ENCODE data around the gene SNX27.
"Not testable (repeated sequence)": the region's sequence is repeated elsewhere in the genome, so short reads cannot be mapped to it uniquely, and the experiment has no call there.

SNX27 gene

DNA sequence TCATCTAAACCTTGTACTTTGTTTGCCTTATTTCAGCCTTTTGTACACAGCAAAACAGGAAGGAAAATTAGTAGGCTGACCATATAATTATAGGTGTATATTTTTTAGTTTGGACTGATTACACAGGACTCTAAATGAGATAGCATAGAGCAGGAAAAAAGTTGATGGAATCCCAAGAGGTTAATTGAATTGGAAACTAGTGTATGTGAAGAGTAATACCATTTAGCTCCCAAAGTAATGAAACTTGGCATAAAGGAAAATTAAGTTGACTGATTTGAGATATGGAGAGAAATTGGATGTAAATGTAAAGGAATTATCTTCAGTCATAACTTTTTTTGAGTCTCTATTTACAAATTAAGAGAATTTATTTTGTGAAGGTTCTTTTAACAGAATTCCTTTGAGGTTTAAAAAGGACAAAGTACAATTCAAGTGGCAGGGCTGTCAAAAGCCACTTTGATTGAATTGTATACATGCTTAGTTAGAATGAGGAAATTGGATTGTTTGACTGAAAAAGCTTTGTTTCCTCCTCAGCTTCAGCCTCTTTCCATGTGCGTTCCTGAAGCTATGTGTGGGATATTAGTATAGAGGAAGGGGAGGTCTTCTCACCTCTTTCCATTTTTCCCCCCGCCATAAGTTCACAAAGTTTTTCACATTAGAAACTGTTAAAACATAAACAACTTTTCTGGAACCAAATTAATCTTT, 26.4 kb downstream of the SNX27 start:
- DNase-seq (ENCODE audit: low read depth in 3 of 3, low spot score in 1 of 3), result no peak

DNA sequence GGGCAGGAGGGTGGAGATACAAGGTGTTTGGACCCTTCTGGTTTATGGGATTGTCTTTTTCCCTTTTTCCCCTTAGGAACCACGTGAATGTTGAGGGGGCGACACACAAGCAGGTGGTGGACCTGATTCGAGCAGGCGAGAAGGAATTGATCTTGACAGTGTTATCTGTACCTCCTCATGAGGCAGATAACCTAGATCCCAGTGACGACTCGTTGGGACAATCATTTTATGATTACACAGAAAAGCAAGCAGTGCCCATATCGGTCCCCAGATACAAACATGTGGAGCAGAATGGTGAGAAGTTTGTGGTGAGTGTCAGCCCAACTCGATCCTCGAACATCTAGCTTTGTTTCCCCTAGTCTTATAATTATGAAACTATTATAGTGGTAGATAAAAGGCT, 27.0 kb downstream of the SNX27 start:
- no peak for DNase-seq (ENCODE audit: low read depth in 3 of 3, low spot score in 1 of 3)

DNA sequence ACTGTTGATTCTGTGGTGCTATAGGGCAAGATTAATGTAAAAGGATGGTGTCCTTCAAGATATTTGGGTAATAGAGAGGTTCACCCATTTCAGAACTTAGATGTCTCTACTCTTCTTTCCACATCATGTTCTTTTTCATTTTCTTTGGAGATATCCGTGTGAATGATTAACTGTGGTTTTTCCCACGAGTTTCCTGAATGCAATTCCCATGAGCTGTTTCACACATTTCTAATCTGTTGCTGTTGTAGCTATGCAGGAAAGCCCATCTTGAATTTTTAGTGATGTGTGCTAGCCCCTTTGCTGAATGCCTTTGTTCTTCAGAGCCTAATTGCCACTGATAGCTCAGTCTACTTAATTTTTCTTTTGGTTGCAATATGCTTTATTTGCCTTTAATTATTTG, 27.6 kb downstream of the SNX27 start:
- DNase-seq (ENCODE audit: low read depth in 3 of 3, low spot score in 1 of 3), result no peak

DNA sequence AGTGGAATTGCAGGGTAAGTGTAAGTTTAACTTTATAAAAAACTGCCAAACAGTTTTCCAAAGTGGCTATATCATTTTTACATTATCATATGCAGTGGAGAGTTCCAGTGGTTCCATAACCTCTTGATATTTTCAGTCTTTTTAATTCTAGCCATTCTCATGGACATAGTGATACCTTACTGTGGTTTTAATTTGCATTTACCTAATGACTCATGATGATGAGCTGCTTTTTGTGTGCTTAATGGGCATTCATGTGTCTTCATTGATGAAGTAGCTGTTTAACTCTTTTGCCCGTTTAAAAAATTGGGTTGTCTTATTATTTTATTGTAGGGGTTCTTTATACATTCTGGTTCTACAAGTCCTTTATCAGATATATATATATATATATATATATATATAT, 29.4 kb downstream of the SNX27 start:
- no peak for DNase-seq (ENCODE audit: low read depth in 3 of 3, low spot score in 1 of 3)

DNA sequence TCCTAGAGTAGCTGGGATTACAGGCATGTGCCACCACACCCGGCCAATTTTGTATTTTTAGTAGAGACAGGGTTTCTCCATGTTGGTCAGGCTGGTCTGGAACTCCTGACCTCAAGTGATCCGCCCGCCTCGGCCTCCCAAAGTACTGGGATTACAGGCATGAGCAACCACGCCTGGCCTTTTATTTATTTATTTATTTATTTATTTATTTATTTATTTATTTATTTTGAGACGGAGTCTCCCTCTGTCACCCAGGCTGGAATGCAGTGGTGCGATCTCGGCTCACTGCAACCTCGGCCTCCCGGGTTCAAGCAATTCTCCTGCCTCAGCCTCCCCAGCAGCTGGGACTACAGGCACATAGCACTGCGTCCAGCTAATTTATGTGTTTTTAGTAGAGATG, 31.2 kb downstream of the SNX27 start:
- DNase-seq (ENCODE audit: low read depth in 3 of 3, low spot score in 1 of 3), result not testable (repeated sequence)

DNA sequence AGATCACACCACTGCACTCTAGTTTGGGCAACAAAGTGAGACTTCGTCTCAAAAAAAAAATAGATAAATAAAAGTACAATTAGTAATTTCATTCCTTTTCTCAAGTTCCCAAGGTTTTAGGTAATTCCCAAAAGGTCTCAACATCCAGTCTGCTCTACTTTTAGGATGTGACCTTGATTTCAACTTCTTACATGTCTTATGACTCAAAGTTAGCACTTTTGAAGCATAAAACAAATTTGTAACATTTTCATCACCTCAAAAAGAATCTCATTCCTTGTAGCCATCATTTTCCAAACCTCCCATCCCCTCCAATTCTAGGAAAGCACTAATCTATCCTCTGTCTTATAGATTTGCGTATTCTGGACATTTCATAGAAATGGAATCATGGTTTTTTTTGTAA, 32.2 kb downstream of the SNX27 start:
- DNase-seq (ENCODE audit: low read depth in 3 of 3, low spot score in 1 of 3), result no peak

DNA sequence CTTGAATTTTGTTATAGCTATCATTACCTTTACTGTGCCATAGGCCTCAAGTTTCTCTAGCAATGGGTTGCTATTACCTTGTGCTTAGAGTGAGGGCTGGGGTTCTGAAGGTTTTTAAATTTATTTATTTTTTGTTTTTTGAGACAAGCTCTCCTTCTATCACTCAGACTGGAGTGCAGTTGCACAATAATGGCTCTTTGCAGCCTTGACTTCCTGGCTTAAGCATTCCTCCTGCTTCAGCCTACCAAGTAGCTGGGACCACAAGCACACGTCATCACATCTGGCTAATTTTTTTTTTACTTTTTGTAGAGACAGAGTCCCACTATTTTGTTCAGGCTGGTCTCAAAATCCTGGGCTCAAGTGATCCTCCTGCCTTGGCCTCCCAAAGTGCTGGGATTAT, 41.5 kb downstream of the SNX27 start:
- DNase-seq (ENCODE audit: low read depth in 3 of 3, low spot score in 1 of 3), result no peak

DNA sequence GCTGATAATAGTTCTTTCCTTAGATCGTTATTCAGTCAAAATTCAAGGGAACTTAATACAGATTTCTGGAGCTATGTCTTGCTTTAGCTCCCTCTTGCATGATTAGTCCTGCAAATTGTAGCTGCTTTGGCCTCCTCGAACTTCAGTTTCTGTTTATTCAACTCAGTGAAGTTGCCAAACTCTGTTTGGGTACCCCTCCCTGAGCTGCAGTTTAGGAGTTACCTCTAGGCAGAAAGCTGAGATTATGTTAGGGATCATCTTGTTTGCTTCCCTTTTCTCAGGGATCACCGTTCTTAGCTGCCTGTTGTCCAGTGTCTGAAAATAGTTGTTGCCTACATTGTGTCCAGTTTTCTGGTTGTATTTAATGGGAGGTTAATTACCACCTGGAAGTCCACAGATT, 43.5 kb downstream of the SNX27 start:
- no peak for DNase-seq (ENCODE audit: low read depth in 3 of 3, low spot score in 1 of 3)

DNA sequence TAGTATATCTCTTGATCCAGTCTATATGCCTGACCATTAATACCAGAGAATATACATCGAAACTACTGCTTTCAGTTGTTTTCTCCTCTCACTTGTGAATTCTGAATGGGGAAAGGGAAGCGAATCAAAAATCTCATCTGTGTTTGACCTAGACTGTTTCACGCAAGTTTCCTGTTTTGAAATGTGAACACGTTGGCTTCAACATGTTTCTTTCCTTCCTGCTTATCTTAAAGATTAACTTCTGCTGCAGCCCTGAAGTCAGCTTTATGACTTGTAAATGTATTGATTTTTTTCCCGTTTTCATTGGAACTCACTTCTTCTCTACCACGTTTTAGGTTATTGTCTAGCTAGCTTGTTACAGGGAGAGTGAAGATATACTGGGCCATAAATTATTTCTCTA, 49.9 kb downstream of the SNX27 start:
- DNase-seq (ENCODE audit: low read depth in 3 of 3, low spot score in 1 of 3), result no peak

DNA sequence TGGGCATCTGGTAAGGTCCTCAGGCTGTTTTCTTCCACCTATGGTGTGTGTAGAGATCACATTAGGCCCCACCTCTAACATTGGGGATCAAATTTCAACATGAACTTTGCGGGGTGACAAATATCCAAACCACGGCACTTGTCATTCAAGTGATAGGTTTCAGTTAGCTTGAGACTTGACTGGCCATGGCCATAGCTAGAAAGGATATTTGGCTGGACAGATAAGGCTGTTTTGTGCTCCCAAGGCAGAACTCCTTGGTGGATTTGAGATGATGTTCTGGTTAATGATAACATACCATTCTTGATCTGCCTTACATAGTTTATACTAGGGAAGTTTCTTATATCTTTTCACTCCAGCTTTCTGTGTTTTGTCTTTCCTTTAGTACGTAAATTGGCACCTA, 56.2 kb downstream of the SNX27 start:
- no peak for DNase-seq (ENCODE audit: low read depth in 3 of 3, low spot score in 1 of 3)

DNA sequence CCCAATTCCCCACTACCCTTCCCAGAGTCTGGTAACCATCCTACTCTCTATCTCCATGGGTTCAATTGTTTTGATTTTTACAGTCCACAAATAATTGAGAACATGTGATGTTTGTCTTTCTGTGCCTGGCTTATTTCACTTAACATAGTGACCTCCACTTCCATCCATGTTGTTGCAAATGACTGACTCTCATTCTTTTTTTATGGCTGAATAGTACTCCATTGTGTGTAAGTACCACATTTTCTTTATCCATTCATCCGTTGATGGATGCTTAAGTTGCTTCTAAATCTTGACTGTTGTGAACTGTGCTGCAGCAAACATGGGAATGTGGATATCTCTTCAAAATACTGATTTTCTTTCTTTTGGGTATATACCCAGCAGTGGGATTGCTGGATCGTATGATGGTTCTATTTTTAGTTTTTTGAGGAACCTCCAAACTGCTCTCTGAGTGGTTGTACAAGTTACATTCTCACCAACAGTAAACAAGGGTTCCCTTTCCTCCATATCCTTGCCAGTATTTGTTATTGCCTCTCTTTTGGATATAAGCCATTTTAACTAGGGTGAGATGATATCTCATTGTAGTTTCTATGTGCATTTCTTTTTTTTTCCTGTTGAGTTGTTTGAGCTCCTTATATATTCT, 58.3 kb downstream of the SNX27 start:
- DNase-seq (ENCODE audit: low read depth in 3 of 3, low spot score in 1 of 3), result not testable (repeated sequence)

DNA sequence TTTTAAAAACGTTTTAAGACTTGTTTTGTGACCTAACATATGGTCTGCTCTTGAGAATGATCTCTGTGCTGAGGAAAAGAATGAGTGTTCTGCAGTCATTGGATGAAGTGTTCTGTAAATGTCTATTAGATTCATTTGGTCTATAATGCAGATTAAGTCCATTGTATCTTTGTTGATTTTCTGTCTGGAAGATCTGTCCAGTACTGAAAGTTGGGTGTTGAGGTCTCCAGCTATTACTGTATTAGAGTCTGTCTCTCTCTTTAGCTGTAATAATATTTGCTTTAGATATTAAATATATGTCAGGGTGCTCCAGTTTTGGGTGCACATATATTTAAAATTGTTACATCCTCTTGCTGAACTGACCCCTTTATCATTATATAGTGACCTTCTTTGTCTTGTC, 61.6 kb downstream of the SNX27 start:
- no peak for DNase-seq (ENCODE audit: low read depth in 3 of 3, low spot score in 1 of 3)

DNA sequence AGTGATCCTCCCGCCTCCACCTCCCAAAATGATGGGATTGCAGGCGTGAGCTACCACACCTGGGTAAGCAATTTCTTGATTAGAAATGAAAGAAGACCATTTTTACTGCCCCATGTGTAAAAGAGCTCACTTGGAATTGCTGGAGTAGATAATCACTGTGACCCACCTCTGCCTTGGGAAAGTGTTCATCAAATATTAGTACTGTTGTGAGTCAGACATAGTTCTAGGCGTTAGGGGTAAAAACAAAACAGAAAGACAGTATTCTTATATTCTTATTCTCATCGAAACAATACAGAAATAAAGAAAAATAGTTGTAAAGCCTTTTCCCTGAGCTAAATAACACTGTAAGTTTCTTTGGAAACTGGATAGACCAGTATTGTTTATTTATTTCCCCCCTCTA, 68.5 kb downstream of the SNX27 start:
- DNase-seq (ENCODE audit: low read depth in 3 of 3, low spot score in 1 of 3), result no peak

DNA sequence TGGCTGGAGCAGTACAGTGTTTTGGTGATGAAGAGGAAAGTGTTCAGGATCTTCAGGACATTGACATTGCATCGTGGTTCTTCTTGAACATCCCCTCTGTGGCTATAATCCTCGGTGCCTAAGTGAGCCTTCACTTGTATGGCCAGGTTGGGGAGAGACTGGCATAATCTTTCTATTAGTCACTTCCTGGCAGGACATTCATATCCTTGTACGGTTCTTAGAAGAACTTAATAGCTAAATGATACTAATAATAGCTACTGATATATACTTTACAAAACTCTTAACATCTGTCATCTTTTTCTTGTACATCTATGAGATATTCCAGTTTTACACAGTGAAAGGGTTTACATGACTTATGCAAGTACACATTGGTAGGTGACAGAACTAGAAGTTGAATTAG, 69.0 kb downstream of the SNX27 start:
- no peak for DNase-seq (ENCODE audit: low read depth in 3 of 3, low spot score in 1 of 3)

DNA sequence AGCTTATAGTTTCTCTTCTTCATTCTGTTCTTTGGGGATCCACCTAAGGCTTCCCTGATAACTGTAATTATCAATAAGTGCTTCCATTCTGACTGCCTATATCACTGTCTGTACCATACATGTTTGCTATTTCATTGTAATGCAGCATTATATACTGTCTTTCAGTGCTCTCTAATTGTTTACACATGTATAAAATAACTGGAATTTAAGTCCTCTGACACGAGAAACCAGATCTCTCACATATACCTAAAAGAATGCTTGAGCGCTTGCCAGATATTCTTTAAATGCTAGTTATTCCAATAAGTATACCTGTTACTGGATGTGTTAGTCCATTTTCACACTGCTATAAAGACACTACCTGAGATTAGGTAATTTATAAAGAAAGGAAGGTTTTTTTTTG, 70.1 kb downstream of the SNX27 start:
- no peak for DNase-seq (ENCODE audit: low read depth in 3 of 3, low spot score in 1 of 3)

DNA sequence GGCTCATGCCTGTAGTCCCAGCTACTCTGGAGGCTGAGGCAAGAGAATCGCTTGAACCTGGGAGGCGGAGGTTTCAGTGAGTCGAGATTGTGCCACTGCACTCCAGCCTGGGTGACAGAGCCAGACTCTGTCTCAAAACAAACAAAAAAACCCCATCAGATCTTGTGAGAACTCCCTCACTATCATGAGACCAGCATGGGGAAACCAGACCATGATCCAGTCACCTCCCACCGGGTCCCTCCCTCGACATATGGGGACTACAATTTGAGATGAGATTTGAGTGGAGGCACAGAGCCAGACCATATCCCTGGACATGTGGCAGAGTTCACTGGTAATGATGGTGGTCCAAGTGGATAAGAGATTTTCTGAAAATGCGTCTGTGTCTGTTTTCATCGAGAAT, 71.1 kb downstream of the SNX27 start:
- DNase-seq (ENCODE audit: low read depth in 3 of 3, low spot score in 1 of 3), result not testable (repeated sequence)

DNA sequence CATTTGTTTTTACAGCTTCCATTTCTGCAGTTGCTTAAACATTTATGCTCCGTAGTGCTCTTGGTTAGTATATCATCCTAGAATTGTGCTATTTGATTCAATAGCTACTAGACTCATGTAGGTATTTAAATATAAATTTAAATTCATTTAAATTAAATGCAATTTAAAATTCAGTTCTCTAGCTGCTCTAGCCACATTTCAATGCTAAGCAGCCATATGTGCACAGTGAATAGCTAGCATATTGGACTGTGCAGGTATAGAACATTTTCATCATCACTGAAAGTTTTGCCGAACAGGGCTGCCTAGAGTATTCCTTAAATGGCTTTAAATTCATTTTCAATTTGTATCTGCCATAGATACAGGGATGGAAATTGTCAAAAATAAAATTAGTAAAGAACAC, 72.3 kb downstream of the SNX27 start:
- DNase-seq (ENCODE audit: low read depth in 3 of 3, low spot score in 1 of 3), result no peak

DNA sequence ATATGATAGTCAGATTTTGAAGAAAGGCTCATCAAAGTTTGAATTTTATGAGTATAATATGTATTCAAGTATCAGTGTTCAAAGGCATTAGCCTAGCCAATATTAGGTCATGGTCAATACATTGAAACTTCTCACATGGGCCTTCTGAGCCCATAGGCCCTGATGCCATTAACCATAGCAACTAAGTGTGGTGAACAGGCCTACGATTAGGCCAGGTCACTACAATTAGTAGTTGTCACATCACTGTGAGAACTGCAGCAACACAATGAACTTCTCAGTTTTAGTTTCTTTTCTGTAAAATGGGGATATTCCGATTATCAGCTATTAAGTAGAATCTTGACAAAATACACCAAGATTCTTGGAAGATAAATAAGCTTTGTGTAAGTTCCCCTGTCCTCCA, 74.7 kb downstream of the SNX27 start:
- DNase-seq (ENCODE audit: low read depth in 3 of 3, low spot score in 1 of 3), result no peak

DNA sequence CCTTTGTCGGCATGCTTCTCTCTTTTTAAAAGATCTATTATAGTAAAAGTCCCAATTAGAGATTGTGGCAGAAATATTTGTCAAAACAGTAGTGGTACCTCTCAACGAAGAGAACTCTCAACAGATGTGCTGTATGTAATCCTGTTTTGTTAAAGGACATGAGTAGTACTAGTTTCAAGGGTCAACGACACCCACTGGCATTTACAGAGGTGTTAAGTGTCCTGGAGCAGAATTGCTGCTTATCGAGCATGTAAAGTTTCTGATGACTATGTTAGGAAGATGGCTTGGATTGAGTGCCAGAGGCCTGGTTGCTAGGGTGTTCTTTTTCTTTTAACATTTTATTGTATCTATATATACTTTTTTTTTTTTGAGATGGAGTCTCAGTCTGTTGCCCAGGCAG, 77.6 kb downstream of the SNX27 start:
- DNase-seq (ENCODE audit: low read depth in 3 of 3, low spot score in 1 of 3), result no peak

DNA sequence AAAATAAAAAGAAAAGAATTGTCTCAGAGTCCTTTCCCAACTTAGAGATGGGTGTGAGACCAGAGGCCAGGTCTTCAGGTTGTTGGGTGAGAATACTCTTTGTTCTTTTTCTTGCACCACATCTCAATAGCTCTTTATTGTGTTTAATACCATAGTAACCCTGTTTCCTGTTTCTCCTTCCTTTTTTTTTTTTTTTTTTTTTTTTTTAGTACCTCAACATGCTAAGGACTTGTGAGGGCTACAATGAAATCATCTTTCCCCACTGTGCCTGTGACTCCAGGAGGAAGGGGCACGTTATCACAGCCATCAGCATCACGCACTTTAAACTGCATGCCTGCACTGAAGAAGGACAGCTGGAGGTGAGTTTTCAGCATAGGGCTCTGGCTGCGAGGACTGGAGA, 80.4 kb downstream of the SNX27 start:
- no peak for DNase-seq (ENCODE audit: low read depth in 3 of 3, low spot score in 1 of 3)

DNA sequence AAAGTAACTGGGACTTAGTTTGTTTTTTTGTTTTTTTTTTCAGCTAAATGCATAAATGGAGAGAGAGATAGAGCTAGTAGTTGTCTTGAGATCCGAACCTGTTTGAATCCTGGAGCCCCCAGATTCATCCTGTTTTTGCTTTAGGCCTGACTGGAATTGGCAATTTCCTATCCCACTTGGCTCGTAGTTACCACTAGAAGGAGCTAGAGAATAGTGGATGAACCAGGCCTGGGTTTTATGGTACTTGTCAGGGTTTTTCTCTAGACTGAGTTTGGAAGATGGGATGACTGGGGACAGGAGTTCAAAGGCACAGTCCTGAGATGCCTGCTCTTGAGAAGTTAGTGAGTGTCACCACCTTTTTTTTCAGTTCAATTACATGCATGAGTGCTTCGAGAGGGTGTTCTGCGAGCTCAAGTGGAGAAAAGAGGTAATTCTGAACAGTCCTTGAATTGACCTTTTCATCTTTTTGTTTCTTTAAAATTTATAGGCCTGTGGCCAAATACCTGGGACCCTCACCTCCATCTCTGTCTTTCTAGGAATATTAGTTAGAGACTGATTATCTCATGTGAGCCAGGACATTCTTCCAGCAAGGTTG, 81.3 kb downstream of the SNX27 start:
- no peak for DNase-seq (ENCODE audit: low read depth in 3 of 3, low spot score in 1 of 3)

DNA sequence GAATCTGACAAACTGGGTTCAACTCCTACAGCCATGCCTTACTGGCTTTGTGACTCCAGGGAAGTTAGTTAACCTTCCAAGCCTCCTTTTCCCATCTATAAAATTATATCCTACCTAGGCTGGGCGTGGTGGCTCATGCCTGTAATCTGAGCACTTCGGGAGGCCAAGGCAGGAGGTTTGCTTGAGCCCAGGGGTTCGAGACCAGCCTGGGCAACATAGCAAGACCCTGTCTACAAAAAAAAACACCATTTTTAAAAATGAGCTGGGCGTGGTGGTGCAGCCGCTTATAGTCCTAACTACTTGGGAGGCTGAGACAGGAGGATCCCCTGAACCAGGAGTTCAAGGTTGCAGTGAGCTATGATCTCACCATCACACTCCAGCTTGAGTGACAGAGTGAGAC, 89.7 kb downstream of the SNX27 start:
- DNase-seq (ENCODE audit: low read depth in 3 of 3, low spot score in 1 of 3), result no peak

DNA sequence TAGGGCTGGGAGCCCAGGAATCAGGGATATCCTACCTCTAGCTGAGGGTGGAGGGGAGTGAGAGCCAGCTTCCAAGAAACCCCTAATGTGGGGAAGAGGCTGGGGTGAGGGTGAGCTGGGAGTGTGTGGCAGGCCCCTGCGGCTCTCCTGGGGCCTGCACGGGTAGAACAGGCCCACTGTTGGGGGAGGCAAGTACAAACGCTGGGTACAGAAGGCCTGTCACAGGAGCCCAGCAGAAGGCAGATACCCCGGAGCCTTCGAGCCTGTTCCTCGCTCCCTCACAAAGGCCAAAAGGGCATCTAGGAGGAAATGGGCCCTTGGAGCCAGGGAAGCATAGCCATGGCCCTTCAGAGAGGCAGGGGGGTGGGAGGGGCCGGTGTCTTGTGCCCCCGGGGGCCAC, 91.1 kb downstream of the SNX27 start:
- no peak for DNase-seq (ENCODE audit: low read depth in 3 of 3, low spot score in 1 of 3)

Measured in stimulated activated CD4-positive, alpha-beta T cell treated with anti-CD3 and anti-CD28 coated beads, TNF-alpha, amount 100 ng/mL, for 1 hour (primary cell).